GM10266 (cell line): Measurements from ENCODE around the gene INS.
"Not testable (repeated sequence)": the region's sequence is repeated elsewhere in the genome, so short reads cannot be mapped to it uniquely, and the experiment has no call there.

ENCODE experiments used
- DNase-seq: peaks from one replicate; pipeline ENCODE4 v3.0.0; 2012; ENCODE audit errors: extremely low spot score
- TF ChIP-seq, protein P1 (sequence below): IDR thresholded peaks from 2 replicates; pipeline ENCODE4 v1.5.1; 2012; ENCODE audit warnings: mild to moderate bottlenecking, low read depth; ENCODE audit not compliant: control insufficient read depth, insufficient read depth; ENCODE audit errors: missing control alignments

Gene INS

DNA sequence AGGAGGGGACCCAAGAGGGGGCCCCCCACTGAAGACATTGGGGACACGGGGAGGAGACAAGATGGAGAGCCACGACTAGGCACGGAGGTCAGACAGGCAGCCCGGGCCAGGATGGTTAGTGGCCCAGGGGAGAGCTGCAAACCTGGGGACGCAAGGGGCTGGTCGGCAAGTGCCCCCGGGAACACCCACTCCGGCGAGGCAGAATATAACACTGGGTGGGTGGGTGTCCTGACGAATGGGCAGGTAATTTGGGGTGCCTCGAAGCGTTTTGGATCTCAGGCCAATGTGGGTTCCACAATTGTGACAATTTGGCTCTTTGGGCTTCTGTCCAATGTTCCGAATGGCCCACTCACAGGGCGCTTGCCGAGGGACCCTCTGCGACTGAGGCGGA, 31.7 kb downstream of the INS start:
- DNase-seq = no peak
- TF ChIP-seq, protein P1, sequence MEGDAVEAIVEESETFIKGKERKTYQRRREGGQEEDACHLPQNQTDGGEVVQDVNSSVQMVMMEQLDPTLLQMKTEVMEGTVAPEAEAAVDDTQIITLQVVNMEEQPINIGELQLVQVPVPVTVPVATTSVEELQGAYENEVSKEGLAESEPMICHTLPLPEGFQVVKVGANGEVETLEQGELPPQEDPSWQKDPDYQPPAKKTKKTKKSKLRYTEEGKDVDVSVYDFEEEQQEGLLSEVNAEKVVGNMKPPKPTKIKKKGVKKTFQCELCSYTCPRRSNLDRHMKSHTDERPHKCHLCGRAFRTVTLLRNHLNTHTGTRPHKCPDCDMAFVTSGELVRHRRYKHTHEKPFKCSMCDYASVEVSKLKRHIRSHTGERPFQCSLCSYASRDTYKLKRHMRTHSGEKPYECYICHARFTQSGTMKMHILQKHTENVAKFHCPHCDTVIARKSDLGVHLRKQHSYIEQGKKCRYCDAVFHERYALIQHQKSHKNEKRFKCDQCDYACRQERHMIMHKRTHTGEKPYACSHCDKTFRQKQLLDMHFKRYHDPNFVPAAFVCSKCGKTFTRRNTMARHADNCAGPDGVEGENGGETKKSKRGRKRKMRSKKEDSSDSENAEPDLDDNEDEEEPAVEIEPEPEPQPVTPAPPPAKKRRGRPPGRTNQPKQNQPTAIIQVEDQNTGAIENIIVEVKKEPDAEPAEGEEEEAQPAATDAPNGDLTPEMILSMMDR = no peak

DNA sequence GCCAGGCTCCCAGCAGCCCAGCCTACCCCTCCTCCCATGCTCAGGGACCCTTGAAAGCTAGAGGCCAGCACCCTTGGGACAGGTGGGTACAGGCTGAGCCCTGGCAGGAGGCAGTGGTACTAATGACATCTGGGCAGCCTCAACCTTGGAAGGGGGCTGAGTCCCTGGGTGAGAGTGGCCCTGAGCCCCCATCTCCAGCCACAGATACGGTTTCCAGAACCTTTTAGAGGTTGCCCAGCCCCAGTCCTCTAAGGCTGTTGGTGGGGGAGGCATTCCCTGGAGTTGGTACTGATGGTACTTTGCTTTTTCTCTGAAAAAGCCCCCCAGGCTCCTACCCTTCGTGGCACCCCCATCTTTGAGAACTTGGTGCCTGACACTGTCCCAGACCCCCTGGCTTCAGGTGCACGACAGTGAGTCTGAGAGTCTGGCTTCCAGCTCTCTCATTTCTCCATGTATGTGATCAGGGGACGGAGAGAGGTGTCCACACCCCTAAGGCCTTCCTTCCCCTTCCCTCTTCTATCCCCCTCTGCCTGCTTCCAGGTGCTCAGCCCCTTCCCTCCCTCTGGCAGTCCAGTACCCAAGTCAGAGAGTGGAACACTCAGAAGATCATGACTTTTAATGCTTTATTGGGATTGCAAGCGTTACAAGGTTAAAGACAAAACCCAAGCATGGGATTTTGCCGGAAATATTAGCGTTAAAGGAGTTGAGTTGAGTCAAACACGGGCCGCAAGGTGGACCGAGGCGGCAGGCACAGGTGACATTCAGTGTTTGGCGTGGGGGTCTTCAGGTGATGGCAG, 32.3 kb downstream of the INS start:
- DNase-seq = no peak
- TF ChIP-seq, protein P1 = no peak

DNA sequence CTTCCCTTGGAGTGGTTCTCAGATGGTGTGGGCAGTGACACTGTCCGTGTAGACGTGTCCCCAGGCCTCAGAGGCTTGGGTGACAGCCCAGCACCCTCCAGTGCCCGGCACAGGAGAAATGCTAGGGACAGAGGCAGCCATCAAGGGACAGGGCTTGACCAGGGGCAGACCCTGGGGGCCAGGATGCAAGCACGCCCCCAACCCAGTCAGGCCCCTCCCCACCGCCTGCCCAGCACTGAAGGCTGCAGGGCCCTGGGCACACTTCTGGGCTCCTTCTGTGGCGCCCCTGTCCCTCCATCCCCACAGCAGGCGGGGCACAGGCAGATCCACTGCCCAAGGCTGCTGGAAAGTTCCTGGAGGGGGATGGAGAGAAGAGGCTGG, 32.9 kb downstream of the INS start:
- DNase-seq = no peak
- TF ChIP-seq, protein P1 = no peak

DNA sequence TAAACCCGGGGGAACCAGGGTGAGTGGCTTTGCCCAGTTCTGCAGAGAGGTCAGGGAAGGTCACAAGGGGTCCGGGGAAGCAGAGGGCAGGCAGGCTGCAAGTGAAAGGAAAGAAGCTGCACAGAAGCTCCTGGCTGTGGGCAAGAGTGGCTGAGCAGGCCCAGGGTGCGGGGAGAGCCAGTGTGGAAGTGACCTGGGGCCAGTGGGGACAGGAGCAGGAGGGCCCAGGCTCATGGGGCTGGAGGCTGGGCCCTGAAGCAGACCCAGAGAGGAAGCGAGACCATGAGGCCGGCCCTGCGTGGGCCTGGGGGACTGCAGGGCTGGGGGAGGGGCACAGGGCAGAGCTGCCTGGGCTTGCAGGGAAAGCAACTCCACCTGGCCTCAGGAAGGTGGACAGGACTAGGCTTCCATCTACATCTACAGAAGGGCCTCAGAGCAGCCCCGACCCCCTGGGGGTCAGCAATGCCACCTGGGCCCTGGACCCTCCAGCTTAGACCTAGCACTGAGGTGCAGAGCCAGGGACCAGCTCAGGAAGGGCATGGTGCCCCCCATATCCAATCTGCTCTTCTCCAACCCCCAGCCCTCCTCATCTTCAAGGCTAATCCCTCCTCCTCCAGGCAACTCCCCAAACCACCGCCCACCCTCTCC, 33.4 kb downstream of the INS start:
- no peak for DNase-seq
- TF ChIP-seq, protein P1 = no peak

DNA sequence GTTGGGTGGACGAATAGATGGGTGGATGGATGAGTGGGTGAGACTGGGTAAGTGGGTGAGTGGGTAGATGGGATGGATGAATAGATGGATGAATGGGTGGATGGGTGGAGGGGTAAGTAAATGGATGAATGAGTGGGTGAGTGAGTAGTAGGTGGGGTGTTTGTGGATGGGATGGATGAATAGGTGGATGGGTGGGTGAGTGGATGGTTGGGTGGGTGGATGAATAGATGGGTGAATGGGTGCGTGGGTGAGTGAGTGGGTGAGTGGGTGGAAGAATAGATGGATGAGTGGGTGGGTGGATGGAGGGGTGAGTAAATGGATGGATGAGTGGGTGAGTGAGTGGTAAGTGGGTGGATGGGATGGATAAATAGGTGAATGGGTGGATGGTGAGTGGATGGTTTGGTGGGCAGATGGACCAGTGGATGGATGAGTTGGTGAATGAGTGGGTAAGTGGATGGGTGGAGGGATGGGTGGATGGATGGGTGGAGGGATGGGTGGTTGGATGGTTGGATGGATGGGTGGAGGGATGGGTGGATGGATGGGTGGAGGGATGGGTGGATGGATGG, 34.4 kb downstream of the INS start:
- no peak for DNase-seq
- TF ChIP-seq, protein P1 = no peak

DNA sequence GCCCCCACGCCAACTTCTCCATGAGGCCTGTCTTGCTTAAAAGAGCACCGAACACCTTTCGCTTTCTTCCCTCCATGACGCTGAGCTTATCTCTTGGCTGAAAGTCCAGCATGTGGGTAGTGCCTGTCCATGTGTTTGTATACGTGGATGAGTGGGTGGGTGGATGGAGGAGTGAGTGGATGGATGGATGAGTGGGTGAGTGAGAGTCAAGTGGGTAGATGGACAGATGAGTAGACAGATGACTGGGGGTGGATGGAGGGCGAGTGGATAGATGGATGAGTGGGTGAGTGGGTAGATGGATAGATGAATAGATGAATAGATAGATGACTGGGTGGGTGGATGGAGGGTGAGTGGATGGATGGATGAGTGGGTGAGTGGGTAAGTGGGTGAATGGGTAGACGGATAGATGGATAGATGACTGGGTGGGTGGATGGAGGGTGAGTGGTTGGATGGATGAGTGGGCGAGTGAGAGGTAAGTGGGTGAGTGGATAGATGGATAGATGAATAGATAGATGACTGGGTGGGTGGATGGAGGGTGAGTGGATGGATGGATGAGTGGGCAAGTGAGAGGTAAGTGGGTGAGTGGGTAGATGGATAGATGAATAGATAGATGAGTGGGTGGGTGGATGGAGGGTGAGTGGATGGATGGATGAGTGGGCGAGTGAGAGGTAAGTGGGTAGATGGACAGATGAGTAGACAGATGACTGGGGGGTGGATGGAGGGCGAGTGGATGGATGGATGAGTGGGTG, 36.1 kb downstream of the INS start:
- DNase-seq = not testable (repeated sequence)

DNA sequence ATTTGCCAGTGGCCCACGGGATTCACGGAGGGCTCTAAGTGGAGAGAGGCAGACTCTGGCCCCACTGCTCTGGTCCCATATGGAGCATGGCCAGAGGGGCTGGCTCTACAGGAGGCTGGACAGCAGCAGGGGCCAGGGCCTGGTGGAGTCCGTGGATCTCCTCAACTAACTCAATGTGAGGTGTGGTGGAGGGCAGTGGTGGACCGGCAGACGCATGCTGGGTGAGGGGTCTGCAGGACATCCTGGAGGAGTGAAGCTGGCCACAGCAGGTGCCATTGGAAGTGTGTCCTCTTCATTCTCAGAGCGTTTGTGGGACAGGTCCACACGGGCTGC, 37.4 kb downstream of the INS start:
- no peak for DNase-seq
- TF ChIP-seq, protein P1 = no peak
